Stimulated activated CD4-positive, alpha-beta T cell treated with anti-CD3 and anti-CD28 coated beads, Interleukin-15, amount 100 ng/mL, for 1 hour (primary cell): ENCODE measurements around the gene LAMA3.

Experiments used
- DNase-seq, 2 donors: peaks; one replicate each; pipeline ENCODE4 v3.0.0-alpha.2; 2020; ENCODE audit warnings: low read depth in 1 of 2, low spot score in 1 of 2

Gene LAMA3

DNA sequence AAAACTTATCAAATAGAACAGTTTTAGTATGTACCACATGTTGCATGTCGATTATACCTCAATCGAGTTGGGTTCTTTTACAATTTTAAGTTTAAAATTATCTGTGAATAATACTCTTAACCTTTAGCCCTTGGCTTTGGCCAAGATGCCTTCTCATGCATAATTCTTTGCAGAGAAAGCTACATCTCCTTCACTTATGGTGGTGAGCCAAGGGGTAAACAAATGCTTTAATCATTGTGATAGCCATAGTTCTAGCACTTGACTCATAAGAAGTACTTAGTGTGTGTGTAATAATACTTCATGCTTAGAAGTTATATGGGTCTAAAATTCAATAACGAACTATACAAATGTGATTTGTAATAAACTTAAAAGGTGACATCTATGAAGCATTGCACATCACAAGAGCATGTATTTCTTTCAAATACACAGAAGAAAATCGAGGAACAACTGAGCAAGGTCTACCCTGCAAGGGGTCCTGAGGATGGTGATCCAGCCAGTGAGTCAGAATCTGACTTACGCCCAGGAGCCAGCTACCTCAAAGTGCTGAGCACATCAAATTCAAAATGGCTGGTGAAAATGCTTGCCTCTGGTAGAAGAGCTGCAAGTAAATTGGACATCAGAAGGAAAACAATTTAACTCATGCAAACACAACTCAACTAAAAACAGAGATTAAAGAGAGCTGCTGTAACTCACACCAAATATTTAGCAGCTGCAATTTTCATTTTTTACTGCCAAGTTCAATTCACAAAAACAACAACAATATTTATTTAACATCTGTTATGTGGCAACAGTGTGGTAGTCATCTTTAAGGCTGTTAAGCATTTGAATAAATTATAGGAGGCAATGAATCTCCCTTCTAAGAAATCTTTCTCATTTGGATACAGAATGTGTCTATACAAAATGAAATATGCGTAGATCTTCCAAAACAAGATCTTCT, 301.5 kb downstream of the LAMA3 start:
- no peak for DNase-seq

GRCh38 chr18:23992089-23992940, 303.1 kb downstream of the LAMA3 start:
- DNase-seq, result no peak

DNA sequence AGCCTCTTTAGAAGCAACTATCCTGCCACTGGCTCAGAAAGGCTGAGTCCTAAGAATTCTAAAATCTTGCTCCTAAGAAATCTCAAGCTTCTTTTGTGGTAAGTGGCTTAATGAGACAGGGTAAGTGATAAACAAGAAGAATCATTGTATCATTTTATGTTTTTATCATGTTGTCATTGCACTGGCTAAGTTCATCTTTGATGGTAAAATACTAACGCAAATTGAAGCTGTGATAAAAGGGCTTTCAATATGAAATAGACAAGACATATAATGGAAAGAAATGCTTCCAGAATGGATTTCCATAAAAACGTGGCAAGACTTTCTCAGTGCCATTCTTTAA, 303.7 kb downstream of the LAMA3 start:
- DNase-seq, result no peak

DNA sequence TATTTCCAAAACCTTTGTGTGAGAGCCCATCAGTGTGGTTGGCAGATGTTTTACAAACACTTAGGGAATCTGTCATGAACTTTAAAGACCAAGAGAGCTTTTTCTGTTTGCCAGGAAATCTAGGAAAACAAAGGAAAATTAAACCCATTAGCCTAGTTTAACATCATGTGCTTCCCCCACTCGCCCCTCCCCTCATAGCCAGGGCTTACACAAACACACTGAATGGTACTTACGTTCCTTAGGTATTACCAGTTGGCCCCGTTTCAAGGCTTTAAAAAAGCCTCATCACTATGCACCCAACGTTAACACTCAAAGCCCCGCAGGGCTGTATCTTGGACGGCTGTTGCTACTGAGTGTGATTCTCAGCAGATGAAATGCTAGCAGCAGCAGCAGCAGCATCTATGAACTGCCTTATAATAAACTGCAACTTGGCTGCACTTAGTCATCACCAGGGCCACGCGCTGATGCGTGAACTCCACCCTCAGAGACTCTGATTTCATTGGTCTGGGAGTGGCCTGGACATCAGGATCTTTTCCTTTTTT, 305.2 kb downstream of the LAMA3 start:
- DNase-seq, result no peak

- DNase-seq, result no peak
Observed at GRCh38 chr18:23995180-23995579, 305.9 kb downstream of the LAMA3 start.

GRCh38 chr18:23998018-23998417, 308.8 kb downstream of the LAMA3 start:
- no peak for DNase-seq

DNA sequence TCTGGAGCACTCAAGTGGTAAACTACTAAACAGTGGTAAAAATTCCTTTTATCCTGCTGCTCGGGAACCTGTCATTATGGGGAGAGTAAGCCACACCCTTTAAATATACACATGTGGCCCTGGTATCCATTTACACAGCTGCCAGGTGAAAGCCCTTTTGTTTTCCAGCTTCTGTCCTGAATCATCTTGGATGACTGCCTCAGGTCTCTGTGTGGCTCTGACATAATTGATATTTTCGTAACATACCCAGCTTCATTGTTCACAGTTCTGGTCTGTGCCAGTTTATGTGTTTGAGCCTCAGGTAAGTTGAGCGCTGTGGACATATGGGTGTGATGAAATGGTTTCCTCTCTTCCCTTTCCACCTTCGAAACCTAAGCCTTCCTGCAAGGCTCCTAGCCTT, 309.6 kb downstream of the LAMA3 start:
- DNase-seq, result no peak

DNA sequence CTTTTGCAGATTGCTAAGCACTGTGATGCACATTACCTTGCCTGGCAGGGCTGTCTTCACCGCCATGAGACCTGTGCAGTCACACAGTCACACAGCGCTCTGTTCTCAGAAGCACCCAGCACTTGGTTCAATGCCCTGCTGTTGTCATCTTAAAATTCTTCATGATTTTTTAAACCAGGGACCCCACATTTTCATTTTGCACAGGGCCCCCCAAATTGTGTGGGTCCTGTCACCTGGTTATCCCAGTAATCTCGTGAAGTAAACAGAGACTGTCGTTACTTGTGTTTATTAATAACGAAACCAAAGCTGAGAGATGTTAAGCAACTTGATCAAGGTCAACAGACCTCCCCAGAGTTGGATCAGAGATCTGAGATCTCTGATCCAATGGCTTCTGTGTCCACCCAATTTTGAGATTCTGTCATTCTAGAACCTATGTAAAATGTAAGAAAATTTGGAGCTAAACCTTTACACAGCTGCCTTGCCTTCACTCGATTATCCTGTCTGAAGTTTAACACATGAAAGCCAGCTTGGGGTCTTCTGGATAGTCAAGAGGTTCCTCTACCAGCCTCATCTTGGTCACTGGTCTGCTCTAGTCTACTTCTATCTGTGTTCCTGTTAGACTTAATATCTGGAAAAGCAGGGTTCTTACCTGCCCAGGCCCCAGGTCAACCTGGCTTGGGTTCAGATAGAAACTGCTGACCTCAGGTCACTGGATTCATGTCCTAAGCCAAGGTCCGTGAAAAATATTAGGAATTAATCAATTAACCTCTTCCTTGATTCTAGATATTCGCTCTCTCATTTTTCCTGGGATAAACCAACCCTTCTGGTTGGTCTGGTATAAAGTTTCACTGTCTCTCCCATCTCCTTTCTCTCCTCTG, 311.6 kb downstream of the LAMA3 start:
- no peak for DNase-seq

- no peak for DNase-seq
Observed at GRCh38 chr18:24002479-24002878, 313.2 kb downstream of the LAMA3 start.

- no peak for DNase-seq
Observed at GRCh38 chr18:24003288-24003687, 314.0 kb downstream of the LAMA3 start.

- DNase-seq, result no peak
Observed at GRCh38 chr18:24003903-24004640, 314.8 kb downstream of the LAMA3 start.
